ENCODE data around the gene COLQ.

Gene COLQ

GRCh38 chr3:15519096-15519495 lies 2.4 kb downstream of the COLQ start:
- no peak for DNase-seq

GRCh38 chr3:15514663-15515340 lies 6.7 kb downstream of the COLQ start:
- DNase-seq: no peak

GRCh38 chr3:15513810-15514662 lies 7.5 kb downstream of the COLQ start:
- no peak for DNase-seq

- DNase-seq: no peak
Observed at GRCh38 chr3:15513116-15513515, 8.4 kb downstream of the COLQ start.

- no peak for DNase-seq
Observed at GRCh38 chr3:15512166-15512565, 9.3 kb downstream of the COLQ start.

- no peak for DNase-seq
Observed at GRCh38 chr3:15511156-15511555, 10.3 kb downstream of the COLQ start.

- no peak for DNase-seq
Observed at GRCh38 chr3:15510493-15510892, 11.0 kb downstream of the COLQ start.

GRCh38 chr3:15506571-15506970 lies 14.9 kb downstream of the COLQ start:
- no peak for DNase-seq

- DNase-seq: no peak
Observed at GRCh38 chr3:15505479-15506165, 15.9 kb downstream of the COLQ start.

GRCh38 chr3:15502616-15503015 lies 18.9 kb downstream of the COLQ start:
- no peak for DNase-seq

GRCh38 chr3:15501126-15501525 lies 20.4 kb downstream of the COLQ start:
- DNase-seq: no peak

- no peak for DNase-seq
Observed at GRCh38 chr3:15500107-15500724, 21.3 kb downstream of the COLQ start.

GRCh38 chr3:15499536-15499935 lies 22.0 kb downstream of the COLQ start:
- no peak for DNase-seq

- DNase-seq: no peak
Observed at GRCh38 chr3:15498431-15499214, 22.9 kb downstream of the COLQ start.

- DNase-seq: no peak
Observed at GRCh38 chr3:15497964-15498363, 23.5 kb downstream of the COLQ start.

GRCh38 chr3:15496341-15496664 lies 25.2 kb downstream of the COLQ start:
- no peak for DNase-seq

- DNase-seq: no peak
Observed at GRCh38 chr3:15495461-15496340, 25.8 kb downstream of the COLQ start.

- no peak for DNase-seq
Observed at GRCh38 chr3:15493436-15493835, 28.1 kb downstream of the COLQ start.

- no peak for DNase-seq
Observed at GRCh38 chr3:15492847-15493360, 28.6 kb downstream of the COLQ start.

GRCh38 chr3:15491143-15491542 lies 30.4 kb downstream of the COLQ start:
- no peak for DNase-seq

GRCh38 chr3:15490158-15490557 lies 31.3 kb downstream of the COLQ start:
- DNase-seq: no peak

All from activated CD4-positive, alpha-beta T cell treated with anti-CD3 and anti-CD28 coated beads for 1 hour (primary cell).